ENCODE data around the gene RAB37. TPM values are rescaled to one million over a fixed set of nuclear protein-coding genes. Genes with fewer than 3 reads are reported as not detected.
A peak's percentile ranks its signal among the peaks of the same experiment; 100 is the strongest.

Gene RAB37
- total RNA-seq, 4 donors from 2014 or later: 1.2 to 5.1 (median 2.0) TPM

DNA sequence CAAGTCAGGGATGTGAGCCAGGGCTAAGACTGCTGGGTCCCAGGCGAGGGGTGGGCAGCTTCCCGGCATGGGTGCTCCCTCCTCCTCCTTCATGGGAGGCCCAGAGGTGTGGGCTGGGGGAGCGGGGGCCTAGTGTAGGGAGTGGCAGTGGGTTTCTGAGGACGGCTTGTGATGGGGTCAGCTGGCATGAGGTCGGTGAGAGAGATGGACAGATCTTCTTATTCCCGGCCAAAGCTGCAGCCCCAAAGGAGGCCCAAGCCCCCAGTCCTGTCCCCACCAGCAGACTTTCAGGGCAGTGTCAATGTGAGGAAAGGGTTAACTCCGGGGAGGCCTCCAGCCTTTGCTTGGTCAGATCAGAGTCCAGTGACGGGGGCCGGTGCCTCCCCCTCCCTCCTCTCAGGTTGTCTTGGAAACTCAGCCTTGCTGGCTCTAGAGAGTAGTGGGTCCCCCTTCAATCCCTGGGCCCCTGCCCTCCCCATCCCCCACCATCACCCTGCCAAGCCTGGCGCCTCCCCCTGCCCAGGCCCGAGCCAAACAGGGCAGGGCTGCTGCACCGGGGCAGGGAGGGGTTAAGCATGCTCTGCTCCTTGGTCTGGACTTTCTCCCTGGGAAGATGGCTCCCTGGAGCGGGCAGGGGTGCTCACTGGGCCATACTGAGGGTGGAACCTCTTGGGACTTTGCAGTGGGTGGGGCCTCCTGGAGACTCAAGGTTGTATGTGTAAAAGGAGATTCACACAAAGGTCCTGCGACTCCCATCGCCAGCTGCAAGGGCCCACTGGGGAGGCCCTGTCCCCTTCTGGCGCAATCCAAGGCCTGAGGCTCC is 26.7 kb downstream of the RAB37 start:
- TF ChIP-seq POLR2A (IDR thresholded peaks at IDR 0.05): no peak
- no peak overlapping the region for H3K27ac ChIP-seq
- ATAC-seq: no peak
- H3K4me1 ChIP-seq: peaks cover 0 to 63% (median 11%) of the 10 kb centered on the region in 3 donors
- WGBS, 2 donors (ENCODE audit: low coverage in 1 of 2): 33% methylated on average over 4 of the region's 16 CpGs; no CpG with 5 or more reads in 1 of the 2 donors
- peaks cover 8% of the 10 kb centered on the region for H3K27me3 ChIP-seq
- no peak overlapping the region for H3K4me3 ChIP-seq
- H3K9me3 ChIP-seq: no peaks in the 10 kb centered on the region
- H3K36me3 ChIP-seq: peaks cover 0 to 4% of the 10 kb centered on the region in 2 donors

DNA sequence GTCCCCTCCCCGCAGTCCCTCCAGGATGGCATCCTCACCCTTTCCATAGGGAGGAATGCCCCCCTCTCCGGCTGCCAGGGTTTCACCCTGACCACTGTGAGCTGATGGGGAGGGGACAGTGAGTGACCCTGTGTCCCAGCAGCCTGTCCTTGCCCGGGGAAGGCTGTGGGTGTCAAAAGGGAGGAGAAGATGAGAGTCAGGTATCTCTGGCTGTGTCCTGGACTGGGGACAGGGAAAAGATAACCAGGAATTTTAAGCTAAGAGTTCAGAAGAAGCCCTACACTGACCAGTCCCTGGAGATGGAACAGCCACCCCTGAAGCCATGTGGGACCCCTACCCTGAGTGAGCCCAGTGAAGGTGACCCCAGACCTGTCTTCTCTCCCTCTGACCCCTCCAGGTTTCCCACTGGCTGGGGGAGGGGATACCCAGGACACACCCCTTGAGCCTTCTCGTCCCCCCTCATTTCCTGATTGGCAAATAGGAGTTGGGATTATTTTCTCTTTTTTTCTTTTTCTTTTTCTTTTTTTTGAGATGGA is 27.8 kb downstream of the RAB37 start:
- H3K27ac ChIP-seq: no peak overlapping the region
- WGBS, 2 donors (ENCODE audit: low coverage in 1 of 2): 100% methylated on average over 1 of the region's 4 CpGs; no CpG with 5 or more reads in 1 of the 2 donors
- no peak for ATAC-seq
- H3K4me3 ChIP-seq: no peak overlapping the region
- peaks cover 0 to 52% (median 7%) of the 10 kb centered on the region in 3 donors for H3K4me1 ChIP-seq
- no peak for TF ChIP-seq POLR2AphosphoS5 (IDR thresholded peaks at IDR 0.05)
- TF ChIP-seq, protein P1, sequence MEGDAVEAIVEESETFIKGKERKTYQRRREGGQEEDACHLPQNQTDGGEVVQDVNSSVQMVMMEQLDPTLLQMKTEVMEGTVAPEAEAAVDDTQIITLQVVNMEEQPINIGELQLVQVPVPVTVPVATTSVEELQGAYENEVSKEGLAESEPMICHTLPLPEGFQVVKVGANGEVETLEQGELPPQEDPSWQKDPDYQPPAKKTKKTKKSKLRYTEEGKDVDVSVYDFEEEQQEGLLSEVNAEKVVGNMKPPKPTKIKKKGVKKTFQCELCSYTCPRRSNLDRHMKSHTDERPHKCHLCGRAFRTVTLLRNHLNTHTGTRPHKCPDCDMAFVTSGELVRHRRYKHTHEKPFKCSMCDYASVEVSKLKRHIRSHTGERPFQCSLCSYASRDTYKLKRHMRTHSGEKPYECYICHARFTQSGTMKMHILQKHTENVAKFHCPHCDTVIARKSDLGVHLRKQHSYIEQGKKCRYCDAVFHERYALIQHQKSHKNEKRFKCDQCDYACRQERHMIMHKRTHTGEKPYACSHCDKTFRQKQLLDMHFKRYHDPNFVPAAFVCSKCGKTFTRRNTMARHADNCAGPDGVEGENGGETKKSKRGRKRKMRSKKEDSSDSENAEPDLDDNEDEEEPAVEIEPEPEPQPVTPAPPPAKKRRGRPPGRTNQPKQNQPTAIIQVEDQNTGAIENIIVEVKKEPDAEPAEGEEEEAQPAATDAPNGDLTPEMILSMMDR (IDR thresholded peaks at IDR 0.05): no peak
- TF ChIP-seq EP300 (IDR thresholded peaks at IDR 0.05): no peak
- TF ChIP-seq POLR2A (IDR thresholded peaks at IDR 0.05): no peak
- peaks cover 0 to 15% of the 10 kb centered on the region in 2 donors for H3K36me3 ChIP-seq
- H3K27me3 ChIP-seq: peaks cover 8% of the 10 kb centered on the region
- H3K9me3 ChIP-seq: no peaks in the 10 kb centered on the region

DNA sequence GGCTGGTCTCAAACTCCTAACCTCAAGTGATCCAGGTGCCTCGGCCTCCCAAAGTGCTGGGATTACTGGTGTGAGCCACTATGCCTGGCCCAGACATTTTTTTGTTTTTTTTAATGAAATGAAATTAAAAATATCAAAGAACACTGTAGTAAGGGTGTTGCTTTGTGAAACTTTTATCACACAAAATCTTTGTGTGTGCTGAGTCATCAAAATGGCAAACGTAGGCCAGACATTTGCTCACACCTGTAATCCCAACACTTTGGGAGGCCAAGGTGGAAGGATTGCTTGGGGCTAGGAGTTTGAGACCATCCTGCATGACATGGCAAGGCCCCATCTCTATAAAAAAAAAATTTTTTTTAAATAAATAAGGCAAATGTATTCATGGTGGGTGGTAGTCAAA is 29.4 kb downstream of the RAB37 start:
- ATAC-seq: no peak
- H3K4me1 ChIP-seq: peaks cover 0 to 36% (median 0%) of the 10 kb centered on the region in 3 donors
- H3K9me3 ChIP-seq: no peaks in the 10 kb centered on the region
- H3K4me3 ChIP-seq: no peak overlapping the region
- H3K27me3 ChIP-seq: peaks cover 8% of the 10 kb centered on the region
- no peak overlapping the region for H3K27ac ChIP-seq
- WGBS, 2 donors (ENCODE audit: low coverage in 1 of 2): 60 to 100% methylated on average over 1 of the region's 2 CpGs
- H3K36me3 ChIP-seq: peaks cover 0 to 31% of the 10 kb centered on the region in 2 donors
- TF ChIP-seq POLR2A (IDR thresholded peaks at IDR 0.05) (no peak), POLR2AphosphoS5 (IDR thresholded peaks at IDR 0.05) (no peak), EP300 (IDR thresholded peaks at IDR 0.05) (no peak)
- TF ChIP-seq, protein P1 (IDR thresholded peaks at IDR 0.05): no peak

DNA sequence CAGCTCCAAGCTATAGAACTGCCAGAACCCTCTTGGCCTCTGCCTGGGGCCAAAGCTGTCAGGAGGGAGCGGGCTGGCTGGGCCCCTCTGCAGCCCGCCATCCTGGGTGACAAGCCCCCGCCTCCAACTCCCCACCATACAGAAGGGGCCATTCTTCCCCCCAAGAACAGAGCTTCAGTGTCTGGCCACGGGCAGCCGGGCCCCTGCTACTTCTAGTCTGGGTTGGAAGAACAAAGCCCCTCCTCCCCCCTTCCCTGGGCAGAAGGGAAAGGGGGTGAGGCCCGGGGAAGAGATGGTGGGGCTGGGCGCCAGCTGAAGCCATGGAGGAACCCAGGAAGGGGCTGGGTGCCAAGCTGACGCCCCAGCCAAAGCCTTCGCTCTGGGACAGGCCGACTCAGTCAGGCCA is 30.1 kb downstream of the RAB37 start:
- Histone ChIP-seq H3K9me3 (no peaks in the 10 kb centered on the region), H3K27ac (peak overlapping the region in 2 of 4 donors; percentile 10 to 36), H3K4me1 (peaks cover 0 to 36% (median 0%) of the 10 kb centered on the region in 3 donors), H3K4me3 (no peak overlapping the region), H3K36me3 (peaks cover 0 to 38% of the 10 kb centered on the region in 2 donors), H3K27me3 (peaks cover 8% of the 10 kb centered on the region)
- WGBS, 2 donors (ENCODE audit: low coverage in 1 of 2): 40 to 50% methylated on average over 1 to 2 of the region's 10 CpGs
- no peak for TF ChIP-seq POLR2AphosphoS5 (IDR thresholded peaks at IDR 0.05)
- no peak for TF ChIP-seq EP300 (IDR thresholded peaks at IDR 0.05)
- TF ChIP-seq, protein P1 (IDR thresholded peaks at IDR 0.05): no peak
- no peak for TF ChIP-seq POLR2A (IDR thresholded peaks at IDR 0.05)
- ATAC-seq: no peak

DNA sequence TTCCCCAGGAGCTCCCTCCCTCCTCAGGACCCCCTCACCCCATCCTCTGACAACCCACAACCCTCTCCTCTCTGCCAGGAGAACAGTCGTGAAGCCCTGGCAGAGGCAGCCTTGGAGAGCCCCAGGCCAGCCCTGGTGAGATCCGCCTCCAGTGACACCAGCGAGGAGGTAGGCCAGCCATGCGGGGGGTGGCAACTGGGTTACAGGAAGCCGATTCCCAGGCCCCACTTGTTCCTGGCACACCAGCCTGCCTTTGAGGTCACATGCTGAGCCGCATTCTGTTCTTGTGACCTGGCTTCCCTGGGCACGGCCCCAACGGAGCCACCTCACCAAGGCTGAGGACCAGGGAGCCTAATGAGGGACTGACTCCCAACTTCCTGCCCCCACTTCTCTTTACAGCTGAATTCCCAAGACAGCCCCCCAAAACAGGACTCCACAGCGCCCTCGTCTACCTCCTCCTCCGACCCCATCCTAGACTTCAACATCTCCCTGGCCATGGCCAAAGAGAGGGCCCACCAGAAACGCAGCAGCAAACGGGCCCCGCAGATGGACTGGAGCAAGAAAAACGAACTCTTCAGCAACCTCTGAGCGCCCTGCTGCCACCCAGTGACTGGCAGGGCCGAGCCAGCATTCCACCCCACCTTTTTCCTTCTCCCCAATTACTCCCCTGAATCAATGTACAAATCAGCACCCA is 31.2 kb downstream of the RAB37 start:
- Histone ChIP-seq H3K27me3 (peaks cover 8% of the 10 kb centered on the region), H3K4me1 (peaks cover 0 to 32% (median 0%) of the 10 kb centered on the region in 3 donors), H3K4me3 (no peak overlapping the region), H3K36me3 (peaks cover 0 to 46% of the 10 kb centered on the region in 2 donors), H3K9me3 (no peaks in the 10 kb centered on the region), H3K27ac (peak overlapping the region in 2 of 4 donors; percentile 36 to 52)
- no peak for ATAC-seq
- no peak for TF ChIP-seq EP300 (IDR thresholded peaks at IDR 0.05)
- TF ChIP-seq, protein P1 (IDR thresholded peaks at IDR 0.05): no peak
- peak; percentile 78 for TF ChIP-seq POLR2AphosphoS5 (IDR thresholded peaks at IDR 0.05)
- WGBS, 2 donors (ENCODE audit: low coverage in 1 of 2): 30 to 60% methylated on average over 2 to 7 of the region's 17 CpGs
